Activated CD4-positive, alpha-beta T cell treated with anti-CD3 and anti-CD28 coated beads for 36 hours (primary cell): ENCODE data around the gene SIRT5. TPM values are rescaled to one million over a fixed set of nuclear protein-coding genes. Genes with fewer than 3 reads are reported as not detected.

Experiments used
- ATAC-seq: fragments of 200-7000 bp; cut with Tn5 transposase; one replicate; pipeline ENCODE4 v1.10.0; 2021; ENCODE audit warnings: mild to moderate bottlenecking, moderate library complexity
- CTCF ChIA-PET: fragments of 350-600 bp; sonication (Branson Sonifier 250); formaldehyde crosslinking; loops from one replicate; lab custom pipeline; 2021; ENCODE audit warnings: antibody characterized with exemption; lab: Charles Lee
- POLR2A ChIA-PET: fragments of 350-600 bp; sonication (Branson Sonifier 250); formaldehyde crosslinking; loops from one replicate; lab custom pipeline; 2021; ENCODE audit warnings: antibody characterized with exemption, inconsistent platforms; lab: Charles Lee
- DNase-seq: peaks from one replicate; pipeline ENCODE4 v3.0.0-alpha.2; 2020
- H3K27ac Mint-ChIP-seq: one replicate; pipeline ENCODE4 v1.8.0; 2021; ENCODE audit warnings: mixed read lengths
- H3K27me3 Mint-ChIP-seq: one replicate; pipeline ENCODE4 v1.8.0; 2021; ENCODE audit warnings: mixed read lengths
- H3K36me3 Mint-ChIP-seq: one replicate; pipeline ENCODE4 v1.8.0; 2021; ENCODE audit warnings: low read depth, mixed read lengths
- H3K4me1 Mint-ChIP-seq: one replicate; pipeline ENCODE4 v1.8.0; 2021; ENCODE audit warnings: mixed read lengths
- H3K4me3 Mint-ChIP-seq: one replicate; pipeline ENCODE4 v1.8.0; 2021; ENCODE audit warnings: mild to moderate bottlenecking, moderate library complexity, mixed read lengths
- H3K9me3 Mint-ChIP-seq: one replicate; pipeline ENCODE4 v1.8.0; 2021; ENCODE audit warnings: low read depth, mixed read lengths
- intact Hi-C, 2 experiments: fragments of 100-400 bp; cut with DNase I in 1 of 2; cut with micrococcal nuclease in 1 of 2; formaldehyde crosslinking; loops; one replicate each; pipeline versions ENCODE4 v1.14.2 to v1.15.1; 2022 to 2024; cut with DNase I, micrococcal nuclease
- total RNA-seq, 2 experiments: library from RNA; stranded (reverse); gene quantifications; one replicate each; pipeline ENCODE4 v1.2.3, GENCODE V29; 2021

The SIRT5 gene
- total RNA-seq, 2 experiments from 2014 or later: 14.7 to 21.9 TPM

DNA sequence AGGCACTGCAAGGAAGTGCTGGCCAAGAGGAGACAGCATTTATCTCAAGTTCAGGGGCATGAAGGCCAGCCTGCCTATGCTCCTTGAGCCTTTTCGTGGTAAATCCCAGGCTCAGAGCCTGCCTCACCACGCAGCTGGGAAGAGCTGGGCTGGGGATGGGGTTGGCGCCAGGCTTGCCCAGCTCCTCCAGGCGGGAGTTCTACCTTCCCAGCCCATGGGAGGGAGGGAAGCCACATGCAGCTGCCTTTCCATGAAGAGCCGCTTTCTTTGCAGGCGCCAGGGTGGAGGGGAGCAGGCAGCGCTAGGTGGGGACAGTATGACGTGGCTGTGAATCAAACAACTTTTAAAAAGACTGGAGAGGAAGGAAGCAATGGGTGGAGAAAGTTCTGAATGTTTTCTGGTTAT, 19.5 kb upstream of the SIRT5 start:
- Mint-ChIP-seq H3K27ac (no peak overlapping the region), H3K27me3 (no peaks in the 10 kb centered on the region), H3K4me1 (no peaks in the 10 kb centered on the region), H3K9me3 (no peaks in the 10 kb centered on the region), H3K4me3 (no peak overlapping the region), H3K36me3 (no peaks in the 10 kb centered on the region)
- CTCF ChIA-PET: no interaction called here
- no peak for DNase-seq
- ATAC-seq: no peak
- intact Hi-C loops: no loop called here
- POLR2A ChIA-PET: no interaction called here

- no peak overlapping the region for H3K27ac Mint-ChIP-seq
- intact Hi-C loops: no loop called here
- H3K4me1 Mint-ChIP-seq: no peaks in the 10 kb centered on the region
- H3K4me3 Mint-ChIP-seq: no peak overlapping the region
- ChIA-PET POLR2A (no interaction called here), CTCF (interaction anchor here (0.6 to 2.0 kb wide), 2 partner anchors 17 to 463 kb away, joined by 3 to 6 read pairs; no protein-coding TSS in a partner anchor)
- H3K27me3 Mint-ChIP-seq: no peaks in the 10 kb centered on the region
- no peaks in the 10 kb centered on the region for H3K36me3 Mint-ChIP-seq
- no peak for DNase-seq
- H3K9me3 Mint-ChIP-seq: no peaks in the 10 kb centered on the region
- ATAC-seq: no peak
Observed at GRCh38 chr6:13557841-13558240, 16.6 kb upstream of the SIRT5 start.

- no peaks in the 10 kb centered on the region for H3K9me3 Mint-ChIP-seq
- H3K4me1 Mint-ChIP-seq: no peaks in the 10 kb centered on the region
- no peaks in the 10 kb centered on the region for H3K27me3 Mint-ChIP-seq
- ChIA-PET POLR2A (interaction anchor here (0.6 kb wide), 1 partner anchor 363 kb away, joined by 3 read pairs; no protein-coding TSS in a partner anchor), CTCF (interaction anchor here (1.0 to 2.0 kb wide), 2 partner anchors 16 kb away, joined by 4 to 6 read pairs; no protein-coding TSS in a partner anchor)
- no peak overlapping the region for H3K4me3 Mint-ChIP-seq
- no peak for DNase-seq
- intact Hi-C loops: no loop called here
- H3K27ac Mint-ChIP-seq: no peak overlapping the region
- ATAC-seq: no peak
- H3K36me3 Mint-ChIP-seq: no peaks in the 10 kb centered on the region
Observed at GRCh38 chr6:13558718-13559117, 15.7 kb upstream of the SIRT5 start.

DNA sequence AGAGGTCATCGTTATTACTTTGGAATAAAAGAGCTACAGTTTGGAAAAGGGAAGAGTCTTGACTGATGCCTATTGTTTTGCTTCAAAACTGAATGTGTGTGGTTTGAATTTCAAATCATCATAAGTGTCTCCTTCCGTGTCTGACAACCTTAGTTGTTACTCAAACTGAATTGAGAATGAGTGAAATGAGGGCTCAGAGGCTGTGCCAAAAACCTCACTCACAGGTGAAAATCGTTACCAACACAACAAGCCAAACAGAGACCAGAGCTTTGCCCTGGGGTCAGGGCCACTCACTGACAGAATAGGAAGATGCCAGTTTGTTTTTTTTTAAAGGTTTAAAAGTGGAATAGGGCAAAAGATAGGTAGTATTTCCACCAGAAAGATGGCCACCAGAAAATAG, 15.2 kb upstream of the SIRT5 start:
- peak overlapping the region; percentile 55 for H3K27ac Mint-ChIP-seq
- H3K9me3 Mint-ChIP-seq: no peaks in the 10 kb centered on the region
- peaks cover 2% of the 10 kb centered on the region for H3K27me3 Mint-ChIP-seq
- no peak for ATAC-seq
- ChIA-PET CTCF (interaction anchor here (1.0 kb wide), 1 partner anchor 16 kb away, joined by 4 read pairs; no protein-coding TSS in a partner anchor), POLR2A (interaction anchor here (0.6 kb wide), 1 partner anchor 364 kb away, joined by 3 read pairs; no protein-coding TSS in a partner anchor)
- no peak overlapping the region for H3K4me3 Mint-ChIP-seq
- no peaks in the 10 kb centered on the region for H3K4me1 Mint-ChIP-seq
- no peak for DNase-seq
- H3K36me3 Mint-ChIP-seq: no peaks in the 10 kb centered on the region
- intact Hi-C loops: no loop called here

DNA sequence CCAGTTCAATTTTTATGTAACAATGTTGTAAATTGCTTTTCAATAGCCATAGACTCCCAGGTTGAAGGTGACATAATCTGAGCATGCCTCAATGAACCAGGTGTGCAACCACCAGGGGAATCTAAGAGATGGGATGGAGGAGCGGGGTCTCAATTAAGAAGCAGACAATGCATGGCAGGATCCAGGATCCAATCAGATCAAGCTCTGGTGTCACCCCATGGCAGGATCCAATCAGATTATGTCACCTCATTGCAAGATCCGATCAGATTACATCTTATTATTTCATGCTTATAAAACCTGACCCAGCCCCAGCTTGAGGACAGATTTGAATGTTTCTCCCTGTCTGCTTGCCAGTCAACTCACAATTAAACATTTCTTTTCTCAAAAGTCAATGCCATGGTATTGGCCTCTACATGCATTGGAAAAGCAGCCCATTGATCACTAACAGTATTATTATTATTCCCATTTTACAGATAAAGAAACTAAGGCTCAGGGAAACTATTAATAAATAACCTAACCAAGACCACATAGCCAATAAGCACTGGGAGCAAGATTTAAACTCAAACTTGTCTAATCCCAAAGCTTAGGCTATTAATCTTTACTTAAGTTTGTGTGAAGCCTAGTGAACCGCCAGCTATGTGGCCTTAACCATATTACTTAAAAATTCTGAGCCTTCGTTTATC, 14.3 kb upstream of the SIRT5 start:
- intact Hi-C loops: no loop called here
- ChIA-PET CTCF (interaction anchor here (0.9 to 1.0 kb wide), 2 partner anchors 9 to 15 kb away, joined by 3 to 4 read pairs; no protein-coding TSS in a partner anchor), POLR2A (no interaction called here)
- ATAC-seq: no peak
- no peak for DNase-seq
- H3K36me3 Mint-ChIP-seq: no peaks in the 10 kb centered on the region
- H3K4me3 Mint-ChIP-seq: no peak overlapping the region
- H3K9me3 Mint-ChIP-seq: no peaks in the 10 kb centered on the region
- peaks cover 3% of the 10 kb centered on the region for H3K27me3 Mint-ChIP-seq
- H3K4me1 Mint-ChIP-seq: no peaks in the 10 kb centered on the region
- no peak overlapping the region for H3K27ac Mint-ChIP-seq

DNA sequence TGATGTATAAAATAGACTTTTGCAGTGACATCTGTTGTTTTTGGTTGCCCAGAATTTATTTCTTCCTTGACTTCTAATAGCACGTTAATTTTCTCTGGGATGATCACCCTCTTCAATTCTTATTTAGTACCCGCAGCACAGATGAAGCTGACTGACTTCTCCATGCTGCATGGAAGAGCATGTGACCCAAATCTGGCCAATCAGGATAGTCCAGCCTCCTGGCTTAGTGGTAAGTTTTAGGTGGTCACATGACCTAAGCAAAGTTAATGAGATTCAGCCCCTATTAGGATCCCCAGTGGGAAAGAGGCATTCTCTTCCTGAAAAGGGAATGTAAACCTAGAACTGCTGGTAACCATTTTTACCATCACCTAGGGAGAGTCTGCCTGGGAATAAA, 13.8 kb upstream of the SIRT5 start:
- Mint-ChIP-seq H3K4me3 (no peak overlapping the region), H3K27ac (no peak overlapping the region), H3K27me3 (peaks cover 3% of the 10 kb centered on the region), H3K36me3 (no peaks in the 10 kb centered on the region), H3K9me3 (no peaks in the 10 kb centered on the region), H3K4me1 (no peaks in the 10 kb centered on the region)
- ChIA-PET CTCF (interaction anchor here (0.9 to 1.3 kb wide), 3 partner anchors 8 to 219 kb away, joined by 3 to 4 read pairs (median 3); no protein-coding TSS in a partner anchor), POLR2A (no interaction called here)
- DNase-seq (no peak), ATAC-seq (no peak)
- intact Hi-C loops: no loop called here

- no peak for DNase-seq
- Mint-ChIP-seq H3K9me3 (no peaks in the 10 kb centered on the region), H3K27ac (no peak overlapping the region), H3K4me3 (no peak overlapping the region), H3K4me1 (no peaks in the 10 kb centered on the region), H3K27me3 (peaks cover 6% of the 10 kb centered on the region), H3K36me3 (no peaks in the 10 kb centered on the region)
- ChIA-PET POLR2A (interaction anchor here (0.6 to 1.3 kb wide), 2 partner anchors 13 to 194 kb away, joined by 4 to 6 read pairs; partner anchors contain the start of gene SIRT5), CTCF (interaction anchor here (0.7 to 1.3 kb wide), 5 partner anchors 11 to 303 kb away, joined by 3 to 4 read pairs (median 3); partner anchors contain the start of gene SIRT5)
- intact Hi-C loops: no loop called here
- no peak for ATAC-seq
Observed at GRCh38 chr6:13561624-13562267, 12.7 kb upstream of the SIRT5 start.

DNA sequence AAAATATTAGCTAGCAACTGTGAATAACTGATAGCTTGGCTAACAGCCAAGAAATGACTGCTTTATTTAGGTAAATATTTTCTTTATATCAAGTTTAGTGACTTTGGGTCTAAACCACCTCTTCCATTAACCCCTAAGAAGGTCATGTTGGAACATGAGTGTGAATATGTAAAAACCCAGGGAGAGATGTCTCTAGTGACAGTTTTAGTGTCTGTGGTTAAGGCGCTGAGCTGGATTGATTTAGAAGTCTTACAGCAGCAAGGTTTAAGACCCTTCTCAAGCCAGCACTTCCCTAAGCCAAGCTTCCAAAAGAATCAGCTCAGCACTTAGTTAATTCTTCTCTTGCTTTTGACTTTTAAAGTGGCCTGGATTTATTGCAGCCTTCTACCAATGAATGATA, 11.4 kb upstream of the SIRT5 start:
- intact Hi-C loops: no loop called here
- Mint-ChIP-seq H3K27me3 (peaks cover 8% of the 10 kb centered on the region), H3K9me3 (no peaks in the 10 kb centered on the region), H3K27ac (no peak overlapping the region), H3K36me3 (no peaks in the 10 kb centered on the region), H3K4me1 (no peaks in the 10 kb centered on the region), H3K4me3 (no peak overlapping the region)
- DNase-seq (no peak), ATAC-seq (no peak)
- ChIA-PET CTCF (interaction anchor here (1.0 to 1.1 kb wide), 2 partner anchors 12 to 17 kb away, joined by 3 to 4 read pairs; no protein-coding TSS in a partner anchor), POLR2A (interaction anchor here (0.6 kb wide), 1 partner anchor 504 kb away, joined by 3 read pairs; no protein-coding TSS in a partner anchor)

GRCh38 chr6:13565921-13566320, 8.5 kb upstream of the SIRT5 start:
- no peak overlapping the region for H3K4me3 Mint-ChIP-seq
- ChIA-PET CTCF (interaction anchor here (0.9 kb wide), 1 partner anchor 50 kb away, joined by 4 read pairs; the partner anchor contains the start of gene NOL7), POLR2A (no interaction called here)
- H3K27me3 Mint-ChIP-seq: peaks cover 10% of the 10 kb centered on the region
- no peaks in the 10 kb centered on the region for H3K36me3 Mint-ChIP-seq
- ATAC-seq (no peak), DNase-seq (no peak)
- no peaks in the 10 kb centered on the region for H3K4me1 Mint-ChIP-seq
- intact Hi-C loops: no loop called here
- H3K27ac Mint-ChIP-seq: no peak overlapping the region
- no peaks in the 10 kb centered on the region for H3K9me3 Mint-ChIP-seq

- Mint-ChIP-seq H3K9me3 (no peaks in the 10 kb centered on the region), H3K27ac (no peak overlapping the region)
- POLR2A ChIA-PET: no interaction called here
Observed at GRCh38 chr6:13566500-13566899, 7.9 kb upstream of the SIRT5 start.

GRCh38 chr6:13568970-13569369, 5.4 kb upstream of the SIRT5 start:
- no peaks in the 10 kb centered on the region for H3K36me3 Mint-ChIP-seq
- no peak for DNase-seq
- intact Hi-C loops: no loop called here
- peaks cover 8% of the 10 kb centered on the region for H3K4me1 Mint-ChIP-seq
- no peak overlapping the region for H3K27ac Mint-ChIP-seq
- POLR2A ChIA-PET: interaction anchor here (0.6 kb wide), 1 partner anchor 79 kb away, joined by 7 read pairs; no protein-coding TSS in a partner anchor
- peaks cover 10% of the 10 kb centered on the region for H3K27me3 Mint-ChIP-seq
- no peak for ATAC-seq
- CTCF ChIA-PET: interaction anchor here (0.6 kb wide), 1 partner anchor 9 kb away, joined by 3 read pairs; no protein-coding TSS in a partner anchor
- no peaks in the 10 kb centered on the region for H3K9me3 Mint-ChIP-seq
- no peak overlapping the region for H3K4me3 Mint-ChIP-seq

More at GRCh38 chr6:13566500-13566899, 7.9 kb upstream of the SIRT5 start:
- CTCF ChIA-PET: no interaction called here
- DNase-seq (no peak), ATAC-seq (no peak)
- Mint-ChIP-seq H3K4me3 (no peak overlapping the region), H3K4me1 (no peaks in the 10 kb centered on the region), H3K27me3 (peaks cover 10% of the 10 kb centered on the region), H3K36me3 (no peaks in the 10 kb centered on the region)
- intact Hi-C loops: no loop called here
